Measurements from ENCODE around the gene SLC27A3. TPM values are rescaled to one million over a fixed set of nuclear protein-coding genes. Genes with fewer than 3 reads are reported as not detected.

SLC27A3 gene
- total RNA-seq, 2 donors from 2014 or later = 60.6 to 64.5 TPM

- Mint-ChIP-seq H3K4me3 (no peak overlapping the region), H3K36me3 (ENCODE audit: low read depth) (peaks cover 6% of the 10 kb centered on the region), H3K4me1 (peaks cover 6% of the 10 kb centered on the region), H3K27ac (peak overlapping the region; percentile 49), H3K9me3 (no peaks in the 10 kb centered on the region), H3K27me3 (ENCODE audit: insufficient read depth) (no peaks in the 10 kb centered on the region)
- Histone ChIP-seq H3K27me3 (ENCODE audit: control insufficient read depth, insufficient read depth, low read length, poor library complexity, severe bottlenecking) (no peaks in the 10 kb centered on the region), H3K27ac (ENCODE audit: low read depth, low read length) (no peak overlapping the region), H3K4me1 (ENCODE audit: control insufficient read depth, insufficient read depth, low read length) (no peaks in the 10 kb centered on the region), H3K36me3 (ENCODE audit: control insufficient read depth, insufficient read depth, low read length) (peaks cover 10% of the 10 kb centered on the region), H3K4me3 (ENCODE audit: low read length) (no peak overlapping the region), H3K9me3 (ENCODE audit: control insufficient read depth, low read length) (no peaks in the 10 kb centered on the region), H3K9ac (ENCODE audit: extremely low read depth, low read length, poor library complexity, severe bottlenecking) (no peak overlapping the region)
- no peak for DNase-seq
- TF ChIP-seq CTCF (conservative IDR thresholded peaks at IDR 0.05) = no peak
- 94 to 100% methylated on average over 1 to 3 of the region's 3 CpGs for WGBS, 2 experiments (ENCODE audit: insufficient coverage in 1 of 2, insufficient read length in 1 of 2)
These were observed 23.2 kb downstream of the SLC27A3 start for GRCh38 chr1:153798468-153798780.

- Mint-ChIP-seq H3K27me3 (ENCODE audit: insufficient read depth) (no peaks in the 10 kb centered on the region), H3K9me3 (no peaks in the 10 kb centered on the region), H3K4me1 (peaks cover 6% of the 10 kb centered on the region), H3K36me3 (ENCODE audit: low read depth) (peaks cover 10% of the 10 kb centered on the region), H3K27ac (no peak overlapping the region), H3K4me3 (no peak overlapping the region)
- H3K27ac ChIP-seq (ENCODE audit: low read depth, low read length) = no peak overlapping the region
- no peaks in the 10 kb centered on the region for H3K4me1 ChIP-seq (ENCODE audit: control insufficient read depth, insufficient read depth, low read length)
- H3K27me3 ChIP-seq (ENCODE audit: control insufficient read depth, insufficient read depth, low read length, poor library complexity, severe bottlenecking) = no peaks in the 10 kb centered on the region
- peaks cover 10% of the 10 kb centered on the region for H3K36me3 ChIP-seq (ENCODE audit: control insufficient read depth, insufficient read depth, low read length)
- no peak for DNase-seq
- no peak overlapping the region for H3K9ac ChIP-seq (ENCODE audit: extremely low read depth, low read length, poor library complexity, severe bottlenecking)
- no peaks in the 10 kb centered on the region for H3K9me3 ChIP-seq (ENCODE audit: control insufficient read depth, low read length)
- WGBS, 2 experiments (ENCODE audit: insufficient coverage in 1 of 2, insufficient read length in 1 of 2) = 94 to 100% methylated on average over 1 to 4 of the region's 4 CpGs
- no peak overlapping the region for H3K4me3 ChIP-seq (ENCODE audit: low read length)
- no peak for TF ChIP-seq CTCF (conservative IDR thresholded peaks at IDR 0.05)
These were observed 23.8 kb downstream of the SLC27A3 start for GRCh38 chr1:153799016-153799415.

- no peaks in the 10 kb centered on the region for H3K27me3 ChIP-seq (ENCODE audit: control insufficient read depth, insufficient read depth, low read length, poor library complexity, severe bottlenecking)
- TF ChIP-seq CTCF (conservative IDR thresholded peaks at IDR 0.05) = no peak
- no peaks in the 10 kb centered on the region for H3K9me3 Mint-ChIP-seq
- H3K9ac ChIP-seq (ENCODE audit: extremely low read depth, low read length, poor library complexity, severe bottlenecking) = no peak overlapping the region
- peaks cover under 1% of the 10 kb centered on the region for H3K4me1 Mint-ChIP-seq
- H3K4me3 Mint-ChIP-seq = no peak overlapping the region
- 95 to 96% methylated on average over 18 to 27 of the region's 27 CpGs for WGBS, 2 experiments (ENCODE audit: insufficient coverage in 1 of 2, insufficient read length in 1 of 2)
- no peak for DNase-seq
- H3K27me3 Mint-ChIP-seq (ENCODE audit: insufficient read depth) = no peaks in the 10 kb centered on the region
- peaks cover 10% of the 10 kb centered on the region for H3K36me3 ChIP-seq (ENCODE audit: control insufficient read depth, insufficient read depth, low read length)
- no peak overlapping the region for H3K27ac Mint-ChIP-seq
- no peaks in the 10 kb centered on the region for H3K4me1 ChIP-seq (ENCODE audit: control insufficient read depth, insufficient read depth, low read length)
- no peak overlapping the region for H3K27ac ChIP-seq (ENCODE audit: low read depth, low read length)
- peaks cover 10% of the 10 kb centered on the region for H3K36me3 Mint-ChIP-seq (ENCODE audit: low read depth)
- no peak overlapping the region for H3K4me3 ChIP-seq (ENCODE audit: low read length)
- H3K9me3 ChIP-seq (ENCODE audit: control insufficient read depth, low read length) = no peaks in the 10 kb centered on the region
These were observed 24.6 kb downstream of the SLC27A3 start for GRCh38 chr1:153799566-153800465.
